ENCODE results near the gene PSMD9.

GRCh38 chr12:121925358-121925695 is 36.7 kb downstream of the PSMD9 start:
- no peak for TF ChIP-seq POLR2A (IDR thresholded peaks at IDR 0.05; ENCODE audit: borderline replicate concordance, extremely low read depth, insufficient read depth, insufficient read length)
- no peak for TF ChIP-seq CTCF (IDR thresholded peaks at IDR 0.05 in 2 of 3, conservative IDR thresholded peaks at IDR 0.05 in 1 of 3; ENCODE audit: borderline replicate concordance in 1 of 3, insufficient read depth in 1 of 3, low read depth in 2 of 3, low read length in 2 of 3)
- no peak for TF ChIP-seq MAX (IDR thresholded peaks at IDR 0.05)
- TF ChIP-seq EZH2phosphoT487 (IDR thresholded peaks at IDR 0.05; ENCODE audit: borderline replicate concordance) = no peak

Data from HCT116 (cell line).